GM19397 (cell line): ENCODE data around the gene RASSF5.

ENCODE experiments used
- ATAC-seq: cut with Tn5 transposase; IDR thresholded peaks from one replicate; pipeline ENCODE4 v1.9.1; 2021; ENCODE audit warnings: mild to moderate bottlenecking, moderate library complexity; ENCODE audit not compliant: unreplicated experiment

Gene RASSF5

GRCh38 chr1:206544562-206545257 is 37.4 kb downstream of the RASSF5 start:
- ATAC-seq, result no peak

- ATAC-seq, result no peak
Observed at GRCh38 chr1:206545351-206545750, 38.0 kb downstream of the RASSF5 start.

DNA sequence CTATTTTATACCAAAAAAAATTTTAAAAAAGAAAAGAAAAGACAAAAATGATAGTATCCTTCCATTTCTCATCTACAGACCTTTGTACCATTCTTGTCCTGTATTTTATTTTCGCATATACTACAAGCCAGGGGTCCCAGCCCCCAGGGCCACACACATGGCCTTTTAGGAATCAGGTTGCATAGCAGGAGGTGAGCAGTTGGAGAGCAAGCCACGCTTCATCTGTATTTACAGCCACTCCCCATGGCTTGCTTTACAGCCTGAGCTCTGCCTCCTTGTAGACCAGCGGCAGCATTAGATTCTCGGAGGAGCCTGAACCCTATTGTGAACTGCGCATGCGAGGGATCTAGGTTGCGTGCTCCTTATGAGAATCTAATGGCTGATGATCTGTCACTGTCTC is 39.8 kb downstream of the RASSF5 start:
- ATAC-seq, result no peak

- ATAC-seq, result no peak
Observed at GRCh38 chr1:206550446-206550845, 43.1 kb downstream of the RASSF5 start.

GRCh38 chr1:206551296-206551985 is 44.1 kb downstream of the RASSF5 start:
- no peak for ATAC-seq

- ATAC-seq, result no peak
Observed at GRCh38 chr1:206551986-206552326, 44.6 kb downstream of the RASSF5 start.

GRCh38 chr1:206554211-206554610 is 46.9 kb downstream of the RASSF5 start:
- ATAC-seq, result no peak

DNA sequence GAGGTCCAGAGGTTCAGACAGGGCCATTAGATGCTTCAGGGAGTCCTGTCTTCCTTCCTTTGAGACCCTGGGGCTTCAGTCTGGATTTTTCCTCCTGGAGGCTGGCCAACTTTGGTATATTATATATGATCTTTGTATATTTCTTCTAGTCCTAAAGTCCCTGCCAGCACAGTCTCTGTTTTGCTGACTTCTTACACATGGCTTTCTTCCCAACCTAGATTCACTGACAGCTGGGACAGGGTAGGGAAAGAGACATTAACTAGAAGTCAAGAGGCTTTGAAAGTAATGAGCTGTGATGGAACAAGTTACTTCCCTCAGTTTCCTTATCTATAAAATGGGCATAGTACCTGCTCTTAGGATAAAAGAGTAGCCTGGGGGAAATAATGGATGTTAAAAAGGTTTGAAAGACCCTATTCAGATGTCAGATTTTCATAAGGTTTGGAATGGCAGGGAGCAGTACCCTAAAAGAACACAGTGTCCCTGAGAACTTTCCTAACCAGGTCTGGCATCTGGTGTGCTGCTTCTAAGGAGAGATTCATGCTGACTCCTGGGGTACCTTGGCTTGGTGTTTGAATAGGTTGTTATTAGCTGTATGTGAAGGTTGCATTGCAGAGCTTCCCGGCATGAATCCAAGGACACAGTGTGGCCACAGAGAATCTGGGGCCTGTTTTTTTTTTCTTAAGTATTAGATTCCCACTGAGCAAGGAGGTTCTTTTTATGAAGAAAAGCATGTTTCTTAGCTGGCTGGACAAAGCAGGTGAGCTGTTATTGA is 47.6 kb downstream of the RASSF5 start:
- no peak for ATAC-seq

- ATAC-seq, result no peak
Observed at GRCh38 chr1:206555473-206555935, 48.2 kb downstream of the RASSF5 start.

DNA sequence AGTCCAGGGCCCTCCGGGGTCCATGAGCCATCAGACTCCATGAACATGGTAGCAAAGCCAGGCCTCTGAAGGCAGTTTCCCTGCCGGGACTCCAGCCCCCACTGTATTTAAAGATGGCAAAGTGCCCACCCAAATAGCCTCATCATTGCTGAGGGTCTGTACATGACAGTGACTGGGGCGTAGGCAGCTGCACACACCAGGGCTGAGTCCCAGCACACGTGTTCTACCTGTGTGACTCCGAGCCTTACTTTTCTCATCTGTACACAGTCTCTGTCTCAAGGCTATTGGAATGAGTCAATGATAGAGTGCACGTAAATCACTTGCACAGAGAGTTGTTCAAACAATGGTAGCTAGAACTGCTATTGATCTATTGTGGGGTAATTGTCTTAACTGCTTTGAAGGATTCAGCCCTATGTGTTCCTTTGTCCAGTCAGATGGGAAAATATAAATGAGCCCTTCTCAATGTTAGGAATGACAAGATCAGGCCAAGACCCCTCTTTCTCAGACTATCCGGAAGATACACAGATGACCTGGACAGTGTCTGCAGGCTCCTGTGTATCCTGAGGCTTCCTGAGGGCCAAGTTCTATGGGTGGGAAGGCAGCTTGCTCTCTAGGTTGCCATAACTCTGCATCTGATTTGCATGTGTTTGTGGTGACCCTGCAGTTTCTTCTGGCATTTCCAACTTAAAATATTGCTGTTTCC is 48.9 kb downstream of the RASSF5 start:
- ATAC-seq, result no peak

DNA sequence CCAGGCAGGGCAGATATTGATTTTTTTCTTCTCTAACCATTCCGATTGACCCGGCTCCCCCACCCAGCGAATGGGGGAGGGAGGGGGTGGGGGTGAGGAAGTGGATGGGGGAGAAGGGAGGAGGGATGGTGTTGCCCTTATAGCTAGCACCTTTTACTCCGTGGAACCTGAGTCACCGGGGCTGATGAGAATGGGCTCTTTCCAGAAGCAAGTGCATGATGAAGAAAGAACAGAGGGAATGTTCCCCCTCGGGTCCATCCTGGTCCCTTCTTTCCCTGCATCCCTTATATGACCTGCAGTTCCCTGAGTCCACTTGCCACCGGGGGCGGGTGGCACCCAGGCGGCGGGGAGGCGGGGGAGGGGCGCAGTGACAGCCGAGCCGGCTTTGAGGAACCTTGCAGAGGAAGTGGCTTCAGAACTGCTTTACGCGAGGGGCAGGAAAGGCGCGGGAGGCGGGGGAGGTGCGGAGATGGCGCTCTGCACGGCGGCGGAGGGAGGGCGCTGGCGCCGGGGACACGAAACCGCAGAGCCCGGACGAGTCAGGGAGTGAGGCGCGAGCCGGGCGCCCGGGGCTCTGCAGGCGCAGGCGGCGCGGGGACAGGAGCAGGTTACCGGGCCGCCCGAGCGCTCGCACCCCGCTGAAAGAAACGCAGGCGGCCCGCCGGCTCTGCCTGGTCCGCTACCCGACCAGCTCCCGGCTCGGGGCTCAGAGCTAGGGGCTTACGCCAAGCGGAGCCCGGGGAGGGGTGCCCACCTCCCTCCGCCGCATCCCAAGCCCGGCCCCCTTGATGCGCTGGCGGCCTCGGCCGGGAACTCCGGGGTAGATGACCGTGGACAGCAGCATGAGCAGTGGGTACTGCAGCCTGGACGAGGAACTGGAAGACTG is 49.7 kb downstream of the RASSF5 start:
- peak; percentile 58 for ATAC-seq

GRCh38 chr1:206557636-206558473 is 50.5 kb downstream of the RASSF5 start:
- ATAC-seq, result no peak

DNA sequence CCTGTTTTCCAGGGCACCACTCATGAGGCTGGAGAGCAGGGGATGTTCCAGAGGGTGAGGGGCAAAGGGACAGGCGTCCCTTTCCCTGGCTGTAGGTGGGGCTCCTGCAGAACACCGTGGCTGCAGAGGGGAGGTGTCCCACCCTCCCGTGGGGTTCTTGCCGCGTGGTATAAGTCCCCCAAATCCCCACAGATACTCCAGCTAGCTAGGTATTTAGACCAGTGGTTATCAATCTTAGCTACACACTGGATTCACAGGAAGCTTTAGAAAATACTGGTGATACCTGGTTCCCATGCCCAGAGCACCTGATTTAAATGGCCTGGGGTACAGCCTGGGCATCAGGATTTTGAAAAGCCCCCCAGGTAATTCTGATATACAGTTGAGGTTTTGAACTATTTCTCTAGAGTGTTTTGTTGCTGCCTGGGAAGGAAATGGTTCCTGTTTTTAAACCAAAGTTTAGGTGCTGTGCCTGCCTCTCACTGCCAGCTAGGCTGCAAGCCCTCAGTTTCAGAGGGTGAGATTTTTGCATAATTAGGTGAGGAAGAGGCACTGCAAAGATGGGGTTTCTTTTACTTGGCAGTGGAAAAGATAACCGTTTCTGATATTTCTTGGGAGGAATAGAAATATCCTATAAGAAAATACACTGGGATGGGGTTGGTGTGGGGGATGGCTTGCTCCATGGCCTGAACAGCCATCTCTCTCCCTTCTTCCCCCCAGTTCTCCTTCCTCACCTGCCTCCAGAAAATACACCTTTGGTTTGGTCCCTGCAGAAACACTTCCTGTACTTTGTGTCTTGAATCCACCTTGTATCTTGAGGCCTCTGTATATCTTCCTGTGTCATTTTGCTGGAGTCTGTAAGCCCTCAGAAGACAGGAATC is 51.7 kb downstream of the RASSF5 start:
- ATAC-seq, result no peak

GRCh38 chr1:206559672-206559995 is 52.3 kb downstream of the RASSF5 start:
- ATAC-seq, result no peak

DNA sequence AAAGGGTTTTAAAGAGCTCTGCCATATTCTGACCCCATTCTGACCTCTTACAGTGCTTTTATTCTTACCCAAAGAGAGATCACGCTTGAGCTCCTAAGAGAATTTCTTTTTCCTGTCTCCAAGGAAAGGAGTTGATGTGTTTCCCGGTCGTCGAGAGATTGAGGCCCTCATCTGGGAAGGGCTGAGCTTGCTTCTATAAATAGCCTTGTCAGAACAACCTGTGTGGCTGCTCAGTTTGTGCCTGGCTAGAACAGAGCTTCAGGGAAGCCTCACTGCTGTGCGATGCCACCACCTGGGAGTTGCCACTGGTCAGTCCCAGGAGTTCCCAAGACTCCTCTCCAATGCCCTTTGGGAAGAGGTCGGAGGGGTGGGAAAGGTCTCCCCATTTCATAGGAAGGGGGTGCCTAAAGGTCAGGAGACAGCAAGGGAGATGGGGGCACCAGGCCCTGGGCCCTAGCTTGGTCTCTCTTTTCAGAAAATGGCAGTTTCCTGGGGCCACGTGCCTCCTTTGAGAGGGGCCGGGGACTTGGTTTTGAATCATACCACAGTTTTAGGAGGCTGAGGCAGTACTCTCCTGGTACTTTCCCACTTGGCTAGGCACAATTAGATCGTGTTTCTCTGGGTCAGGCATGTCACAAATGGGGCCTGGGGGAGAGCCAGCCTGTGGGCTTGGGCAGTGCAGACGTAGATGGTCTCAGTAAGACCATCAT is 52.8 kb downstream of the RASSF5 start:
- ATAC-seq, result no peak

DNA sequence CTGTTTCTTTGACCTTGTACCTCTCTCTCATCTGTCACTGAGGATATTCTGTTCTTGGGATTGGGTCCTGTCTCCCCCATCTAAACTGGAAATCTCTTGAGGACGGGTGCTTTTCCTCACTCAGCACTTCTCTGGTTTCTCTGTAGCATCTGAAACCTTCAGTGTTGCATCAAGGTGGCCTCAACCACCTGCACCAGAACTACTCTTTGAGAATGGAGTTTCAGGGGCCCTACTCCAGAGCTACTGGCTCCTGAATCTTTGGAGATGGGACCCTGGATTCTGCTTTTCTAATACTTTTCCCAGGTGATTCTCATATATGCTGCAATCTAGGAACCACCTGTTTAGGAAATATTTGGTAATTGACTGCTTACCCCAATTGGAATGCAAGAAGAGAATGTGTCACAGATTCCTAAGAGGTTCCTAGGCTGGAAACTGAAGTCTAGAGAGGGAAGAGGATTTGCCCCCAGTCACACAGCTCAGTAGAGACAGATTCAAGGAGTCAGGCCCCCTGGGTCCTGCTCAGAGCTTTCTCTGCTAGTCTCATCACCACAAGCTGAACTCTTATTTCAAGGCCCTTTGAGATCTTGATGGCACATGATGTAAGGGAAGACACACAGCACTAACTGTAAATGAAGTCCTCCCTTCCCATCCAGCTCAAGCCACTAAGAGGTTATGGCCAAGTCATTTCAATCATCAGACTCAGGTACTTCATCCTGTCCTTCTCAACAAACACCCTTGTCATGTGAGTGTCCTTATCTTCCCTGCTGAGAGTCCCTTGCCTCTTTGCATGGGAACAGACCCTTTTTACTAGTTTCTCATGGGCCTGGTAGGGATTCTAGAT is 56.3 kb downstream of the RASSF5 start:
- ATAC-seq, result peak; percentile 19

- no peak for ATAC-seq
Observed at GRCh38 chr1:206565995-206566394, 58.7 kb downstream of the RASSF5 start.
